PC-3 (cell line): ENCODE results near the gene CLEC1B. TPM values are rescaled to one million over a fixed set of nuclear protein-coding genes. Genes with fewer than 3 reads are reported as not detected.

ENCODE experiments used
- ATAC-seq: fragments of 200-7000 bp; cut with Tn5 transposase; 2 replicates; pipeline ENCODE4 v1.9.1; 2020; ENCODE audit warnings: mild to moderate bottlenecking, moderate library complexity
- BruUV-seq: library from RNA; stranded (reverse); fragments of 400-500 nt; replicated peaks from 2 replicates; lab custom pipeline; 2021; lab: Mats Ljungman, UMichigan
- CTCF ChIA-PET: fragments of 300-600 bp; sonication (Branson Sonifier 250); formaldehyde crosslinking; loops from one replicate; lab custom pipeline; 2022; ENCODE audit warnings: antibody characterized with exemption; lab: Charles Lee
- POLR2A ChIA-PET: fragments of 300-600 bp; sonication (Branson Sonifier 250); formaldehyde crosslinking; loops from one replicate; lab custom pipeline; 2022; ENCODE audit warnings: antibody characterized with exemption; ENCODE audit not compliant: unreplicated experiment; lab: Charles Lee
- DNase-seq: peaks from one replicate; pipeline ENCODE4 v3.0.0-alpha.2; 2015
- H2AFZ ChIP-seq: fragments of 300-600 bp; sonication (generic); 2 replicates; pipeline ENCODE4 v1.6.0; 2016; ENCODE audit warnings: antibody characterized with exemption, low read length
- H3F3A ChIP-seq: fragments of 300-600 bp; sonication (generic); one replicate; pipeline ENCODE4 v1.6.0; 2017; ENCODE audit warnings: antibody characterized with exemption, low read length, control low read depth, mild to moderate bottlenecking; ENCODE audit not compliant: unreplicated experiment
- H3K27ac ChIP-seq: fragments of 300-600 bp; sonication (generic); 2 replicates; pipeline ENCODE4 v1.5.1; 2016; ENCODE audit warnings: mild to moderate bottlenecking, low read length
- H3K27me3 ChIP-seq: fragments of 300-600 bp; sonication (generic); 2 replicates; pipeline ENCODE4 v1.6.1; 2016; ENCODE audit warnings: low read length, mixed read lengths
- H3K36me3 ChIP-seq: fragments of 300-600 bp; sonication (generic); 2 replicates; pipeline ENCODE4 v1.6.1; 2016; ENCODE audit warnings: low read depth, mixed run types, low read length, mixed read lengths
- H3K4me1 ChIP-seq: fragments of 300-600 bp; sonication (generic); 2 replicates; pipeline ENCODE4 v1.5.1; 2016; ENCODE audit warnings: low read length; ENCODE audit not compliant: insufficient read depth
- H3K4me2 ChIP-seq: fragments of 300-600 bp; sonication (generic); 2 replicates; pipeline ENCODE4 v1.6.0; 2016; ENCODE audit warnings: low read length
- H3K4me3 ChIP-seq: fragments of 300-600 bp; sonication (generic); 2 replicates; pipeline ENCODE4 v1.5.1; 2016; ENCODE audit warnings: mild to moderate bottlenecking, low read length, mixed read lengths
- H3K79me2 ChIP-seq: fragments of 300-600 bp; sonication (generic); 2 replicates; pipeline ENCODE4 v1.6.1; 2017; ENCODE audit warnings: low read length, mixed read lengths
- H3K9ac ChIP-seq: fragments of 300-600 bp; sonication (generic); 2 replicates; pipeline ENCODE4 v1.6.0; 2016; ENCODE audit warnings: mild to moderate bottlenecking, low read length
- H3K9me2 ChIP-seq: fragments of 300-600 bp; sonication (generic); replicated peaks from 2 replicates; pipeline ENCODE4 v1.6.1; 2016; ENCODE audit warnings: mixed run types, low read length, mixed read lengths
- H3K9me3 ChIP-seq: fragments of 300-600 bp; sonication (generic); 2 replicates; pipeline ENCODE4 v1.6.1; 2016; ENCODE audit warnings: low read length, mixed read lengths
- H4K20me1 ChIP-seq: fragments of 300-600 bp; sonication (generic); 2 replicates; pipeline ENCODE4 v1.6.1; 2016; ENCODE audit warnings: low read length, mixed read lengths
- EZH2 ChIP-seq: fragments of 300-600 bp; sonication (generic); IDR thresholded peaks from one replicate; pipeline ENCODE4 v1.6.1; 2017; ENCODE audit warnings: antibody characterized with exemption, mild to moderate bottlenecking, low read length; ENCODE audit not compliant: unreplicated experiment
- EZH2phosphoT487 ChIP-seq: fragments of 300-600 bp; sonication (generic); IDR thresholded peaks from 2 replicates; pipeline ENCODE4 v1.6.1; 2018; ENCODE audit warnings: mild to moderate bottlenecking, antibody characterized with exemption, low read length, borderline replicate concordance
- intact Hi-C: fragments of 100-400 bp; cut with micrococcal nuclease; formaldehyde crosslinking; loops from 2 replicates; pipeline ENCODE4 v1.9.0; 2023
- total RNA-seq: library from RNA; depleted of rRNA; stranded (reverse); fragments of >200 nt; gene quantifications from 2 replicates; pipeline ENCODE4 v1.2.3, GENCODE V29; 2014; rRNA removed
- TF ChIP-seq, protein P1 (sequence below): fragments of 300-600 bp; sonication (generic); conservative IDR thresholded peaks from 2 replicates; pipeline ENCODE4 v1.5.1; 2017; ENCODE audit warnings: antibody characterized with exemption, low read depth, mild to moderate bottlenecking, low read length

The CLEC1B gene
- total RNA-seq, 1 experiment from 2014 or later = not detected

- intact Hi-C loops = loop anchor here (5.0 to 10.0 kb wide), 2 partner anchors 62 to 199 kb away; no protein-coding TSS in a partner anchor
Observed at GRCh38 chr12:9943240-9943639, 55.7 kb downstream of the CLEC1B start.

More at GRCh38 chr12:9943240-9943639, 55.7 kb downstream of the CLEC1B start:
- H3K9me2 ChIP-seq = no peaks in the 10 kb centered on the region
- H3K36me3 ChIP-seq = no peaks in the 10 kb centered on the region
- H3K27me3 ChIP-seq = peaks cover 19% of the 10 kb centered on the region
- no peak for ATAC-seq
- H3K79me2 ChIP-seq = no peaks in the 10 kb centered on the region
- H3K4me1 ChIP-seq = no peaks in the 10 kb centered on the region
- no peak overlapping the region for H3K27ac ChIP-seq
- CTCF ChIA-PET = no interaction called here
- DNase-seq = no peak
- POLR2A ChIA-PET = no interaction called here
- H3K9me3 ChIP-seq = no peaks in the 10 kb centered on the region
- no TSS peak for BruUV-seq
- no peaks in the 10 kb centered on the region for H3F3A ChIP-seq
- H2AFZ ChIP-seq = no peak overlapping the region
- H3K4me3 ChIP-seq = no peak overlapping the region
- no peak overlapping the region for H3K4me2 ChIP-seq
- no peak overlapping the region for H3K9ac ChIP-seq
- TF ChIP-seq EZH2phosphoT487 = no peak
- TF ChIP-seq EZH2 = no peak
- TF ChIP-seq, protein P1, sequence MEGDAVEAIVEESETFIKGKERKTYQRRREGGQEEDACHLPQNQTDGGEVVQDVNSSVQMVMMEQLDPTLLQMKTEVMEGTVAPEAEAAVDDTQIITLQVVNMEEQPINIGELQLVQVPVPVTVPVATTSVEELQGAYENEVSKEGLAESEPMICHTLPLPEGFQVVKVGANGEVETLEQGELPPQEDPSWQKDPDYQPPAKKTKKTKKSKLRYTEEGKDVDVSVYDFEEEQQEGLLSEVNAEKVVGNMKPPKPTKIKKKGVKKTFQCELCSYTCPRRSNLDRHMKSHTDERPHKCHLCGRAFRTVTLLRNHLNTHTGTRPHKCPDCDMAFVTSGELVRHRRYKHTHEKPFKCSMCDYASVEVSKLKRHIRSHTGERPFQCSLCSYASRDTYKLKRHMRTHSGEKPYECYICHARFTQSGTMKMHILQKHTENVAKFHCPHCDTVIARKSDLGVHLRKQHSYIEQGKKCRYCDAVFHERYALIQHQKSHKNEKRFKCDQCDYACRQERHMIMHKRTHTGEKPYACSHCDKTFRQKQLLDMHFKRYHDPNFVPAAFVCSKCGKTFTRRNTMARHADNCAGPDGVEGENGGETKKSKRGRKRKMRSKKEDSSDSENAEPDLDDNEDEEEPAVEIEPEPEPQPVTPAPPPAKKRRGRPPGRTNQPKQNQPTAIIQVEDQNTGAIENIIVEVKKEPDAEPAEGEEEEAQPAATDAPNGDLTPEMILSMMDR = no peak
- no peaks in the 10 kb centered on the region for H4K20me1 ChIP-seq

Other genes with a start within 250 kb of the CLEC1B start
- 0.75 TPM in 1 of 2 replicates, not detected in the other for gene CD69, start 238.2 kb downstream of the CLEC1B start, total RNA-seq
- gene KLRF1, start 171.6 kb downstream of the CLEC1B start, total RNA-seq = not detected in 2 replicates
- gene CLEC2B, start 129.8 kb downstream of the CLEC1B start, total RNA-seq = not detected in 2 replicates
- not detected in 2 replicates for gene KLRF2, start 117.6 kb downstream of the CLEC1B start, total RNA-seq
- gene CLEC2A, start 66.8 kb downstream of the CLEC1B start, total RNA-seq = not detected in 2 replicates
- gene CLEC12A, start 27.7 kb downstream of the CLEC1B start, total RNA-seq = not detected in 2 replicates
- not detected in 2 replicates for gene CLEC12B, start 11.5 kb upstream of the CLEC1B start, total RNA-seq
- not detected in 2 replicates for gene CLEC9A, start 31.6 kb upstream of the CLEC1B start, total RNA-seq
- gene CLEC1A, start 99.9 kb upstream of the CLEC1B start, total RNA-seq = not detected in 2 replicates
- gene CLEC7A, start 131.1 kb upstream of the CLEC1B start, total RNA-seq = 0.40 TPM in 1 of 2 replicates, not detected in the other
- 0.80 TPM in 1 of 2 replicates, not detected in the other for gene OLR1, start 173.0 kb upstream of the CLEC1B start, total RNA-seq
- gene TMEM52B, start 179.9 kb upstream of the CLEC1B start, total RNA-seq = not detected in 2 replicates
- gene GABARAPL1, start 213.8 kb upstream of the CLEC1B start, total RNA-seq = 14.9 and 24.5 TPM in 2 replicates